ENCODE measurements around the gene ZNF324. TPM values are rescaled to one million over a fixed set of nuclear protein-coding genes. Genes with fewer than 3 reads are reported as not detected.

Gene ZNF324
- total RNA-seq, 1 donor from 2014 or later: 10.5 TPM

GRCh38 chr19:58455306-58455705 lies 11.6 kb upstream of the ZNF324 start:
- TF ChIP-seq CTCF (IDR thresholded peaks at IDR 0.05; ENCODE audit: insufficient read depth, low read length, severe bottlenecking): no peak
- Histone ChIP-seq H3K27me3 (ENCODE audit: control insufficient read depth, insufficient read depth, low read length) (no peaks in the 10 kb centered on the region), H3K36me3 (ENCODE audit: control insufficient read depth, insufficient read depth, low read length) (peaks cover 13% of the 10 kb centered on the region), H3K4me3 (ENCODE audit: low read depth, low read length) (no peak overlapping the region)
- DNase-seq (ENCODE audit: low read depth): no peak
- FAIRE-seq: no peak

GRCh38 chr19:58456111-58456510 lies 10.8 kb upstream of the ZNF324 start:
- no peaks in the 10 kb centered on the region for H3K27me3 ChIP-seq (ENCODE audit: control insufficient read depth, insufficient read depth, low read length)
- peaks cover 13% of the 10 kb centered on the region for H3K36me3 ChIP-seq (ENCODE audit: control insufficient read depth, insufficient read depth, low read length)
- TF ChIP-seq CTCF (IDR thresholded peaks at IDR 0.05; ENCODE audit: insufficient read depth, low read length, severe bottlenecking): no peak
- DNase-seq (ENCODE audit: low read depth) (no peak), FAIRE-seq (no peak)
- H3K4me3 ChIP-seq (ENCODE audit: low read depth, low read length): no peak overlapping the region

- no peaks in the 10 kb centered on the region for H3K27me3 ChIP-seq (ENCODE audit: control insufficient read depth, insufficient read depth, low read length)
- H3K36me3 ChIP-seq (ENCODE audit: control insufficient read depth, insufficient read depth, low read length): peaks cover 5% of the 10 kb centered on the region
- no peak overlapping the region for H3K4me3 ChIP-seq (ENCODE audit: low read depth, low read length)
- no peak for TF ChIP-seq CTCF (IDR thresholded peaks at IDR 0.05; ENCODE audit: insufficient read depth, low read length, severe bottlenecking)
- FAIRE-seq: peak; percentile 81
- DNase-seq (ENCODE audit: low read depth): peak; percentile 82
Measured at GRCh38 chr19:58460039-58460438, 6.8 kb upstream of the ZNF324 start.

GRCh38 chr19:58466089-58466759 lies 656 bp upstream of the ZNF324 start:
- no peak for TF ChIP-seq CTCF (IDR thresholded peaks at IDR 0.05; ENCODE audit: insufficient read depth, low read length, severe bottlenecking)
- Histone ChIP-seq H3K36me3 (ENCODE audit: control insufficient read depth, insufficient read depth, low read length) (peaks cover 5% of the 10 kb centered on the region), H3K4me3 (ENCODE audit: low read depth, low read length) (peak overlapping the region; percentile 96), H3K27me3 (ENCODE audit: control insufficient read depth, insufficient read depth, low read length) (no peaks in the 10 kb centered on the region)
- FAIRE-seq: no peak
- no peak for DNase-seq (ENCODE audit: low read depth)

GRCh38 chr19:58468216-58468839 lies 1.4 kb downstream of the ZNF324 start:
- DNase-seq (ENCODE audit: low read depth) (peak; percentile 40), FAIRE-seq (peak; percentile 13)
- Histone ChIP-seq H3K4me3 (ENCODE audit: low read depth, low read length) (no peak overlapping the region), H3K27me3 (ENCODE audit: control insufficient read depth, insufficient read depth, low read length) (no peaks in the 10 kb centered on the region), H3K36me3 (ENCODE audit: control insufficient read depth, insufficient read depth, low read length) (peaks cover 14% of the 10 kb centered on the region)
- peak; percentile 8 for TF ChIP-seq CTCF (IDR thresholded peaks at IDR 0.05; ENCODE audit: insufficient read depth, low read length, severe bottlenecking)
